ENCODE measurements around the gene CCDC33.

Gene CCDC33

GRCh38 chr15:74243431-74243830, 7.3 kb downstream of the CCDC33 start:
- Histone ChIP-seq H3K36me3 (no peaks in the 10 kb centered on the region), H3K4me1 (ENCODE audit: control insufficient read depth in 1 of 2, insufficient read depth in 1 of 2, low read depth in 1 of 2, low read length in 1 of 2) (no peaks in the 10 kb centered on the region), H3K27me3 (peaks cover 42% of the 10 kb centered on the region), H3K9me3 (no peaks in the 10 kb centered on the region), H3K27ac (no peak overlapping the region), H3K4me3 (ENCODE audit: low read depth in 1 of 2, low read length in 1 of 2) (no peak overlapping the region)
- no peak for TF ChIP-seq CTCF (IDR thresholded peaks at IDR 0.05)

GRCh38 chr15:74244822-74245341, 8.8 kb downstream of the CCDC33 start:
- TF ChIP-seq CTCF (IDR thresholded peaks at IDR 0.05): no peak
- Histone ChIP-seq H3K4me3 (ENCODE audit: low read depth in 1 of 2, low read length in 1 of 2) (no peak overlapping the region), H3K36me3 (no peaks in the 10 kb centered on the region), H3K4me1 (ENCODE audit: control insufficient read depth in 1 of 2, insufficient read depth in 1 of 2, low read depth in 1 of 2, low read length in 1 of 2) (no peaks in the 10 kb centered on the region), H3K27me3 (peaks cover 35% of the 10 kb centered on the region), H3K27ac (no peak overlapping the region), H3K9me3 (no peaks in the 10 kb centered on the region)

DNA sequence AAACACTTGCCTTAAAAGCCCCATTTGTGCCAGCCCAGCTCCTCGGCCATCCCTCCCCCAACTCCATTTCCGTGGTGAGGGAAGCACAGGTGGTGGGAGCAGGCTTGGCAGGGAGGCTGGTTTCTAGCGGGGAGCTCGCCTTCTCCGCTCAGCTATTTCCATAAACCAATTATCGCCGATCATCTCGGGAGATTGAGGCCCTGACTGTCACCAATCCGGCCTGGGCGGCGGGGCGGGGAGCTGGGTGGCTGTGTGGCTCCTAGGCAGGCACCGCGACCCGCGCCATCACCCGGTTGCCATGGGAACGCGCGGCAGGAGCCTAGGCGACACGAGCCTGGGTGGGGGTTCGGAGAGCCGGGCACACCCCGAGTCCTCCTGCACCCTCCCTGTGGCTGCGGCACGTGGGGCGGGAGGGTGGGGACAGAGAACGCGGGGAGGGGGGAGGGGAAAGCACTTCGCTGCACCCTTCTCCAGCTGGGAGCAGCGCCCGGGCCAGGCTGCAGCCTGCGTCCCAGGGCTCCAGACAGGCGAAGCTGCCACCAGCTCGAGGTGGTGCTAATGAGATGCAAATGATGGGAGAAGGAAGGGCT, 9.3 kb downstream of the CCDC33 start:
- no peaks in the 10 kb centered on the region for H3K9me3 ChIP-seq
- no peak overlapping the region for H3K4me3 ChIP-seq (ENCODE audit: low read depth in 1 of 2, low read length in 1 of 2)
- no peak overlapping the region for H3K27ac ChIP-seq
- H3K36me3 ChIP-seq: no peaks in the 10 kb centered on the region
- no peak for TF ChIP-seq CTCF (IDR thresholded peaks at IDR 0.05)
- H3K27me3 ChIP-seq: peaks cover 35% of the 10 kb centered on the region
- H3K4me1 ChIP-seq (ENCODE audit: control insufficient read depth in 1 of 2, insufficient read depth in 1 of 2, low read depth in 1 of 2, low read length in 1 of 2): no peaks in the 10 kb centered on the region

DNA sequence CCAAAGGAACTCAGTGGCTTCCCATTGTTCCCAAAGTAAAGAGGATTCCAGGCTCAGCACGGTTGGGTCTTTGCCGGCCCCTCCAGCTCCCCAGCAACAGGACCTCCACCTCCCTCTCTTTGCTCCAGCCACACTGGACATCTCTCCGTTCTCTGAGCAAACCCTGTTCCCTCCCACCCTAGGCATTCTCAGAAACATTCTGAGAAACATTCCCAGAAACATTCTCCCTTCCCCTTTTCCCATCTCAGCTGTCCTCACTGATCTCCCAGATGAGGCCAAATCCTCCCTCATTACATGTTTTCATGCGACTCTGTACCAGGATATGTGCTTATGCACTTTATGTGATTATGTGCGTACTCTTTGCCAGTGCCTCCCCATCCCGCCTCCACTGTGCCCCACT, 14.1 kb downstream of the CCDC33 start:
- no peak overlapping the region for H3K4me3 ChIP-seq (ENCODE audit: low read depth in 1 of 2, low read length in 1 of 2)
- H3K27ac ChIP-seq: no peak overlapping the region
- H3K4me1 ChIP-seq (ENCODE audit: control insufficient read depth in 1 of 2, insufficient read depth in 1 of 2, low read depth in 1 of 2, low read length in 1 of 2): no peaks in the 10 kb centered on the region
- H3K36me3 ChIP-seq: no peaks in the 10 kb centered on the region
- H3K27me3 ChIP-seq: peaks cover 24% of the 10 kb centered on the region
- no peak for TF ChIP-seq CTCF (IDR thresholded peaks at IDR 0.05)
- H3K9me3 ChIP-seq: no peaks in the 10 kb centered on the region

DNA sequence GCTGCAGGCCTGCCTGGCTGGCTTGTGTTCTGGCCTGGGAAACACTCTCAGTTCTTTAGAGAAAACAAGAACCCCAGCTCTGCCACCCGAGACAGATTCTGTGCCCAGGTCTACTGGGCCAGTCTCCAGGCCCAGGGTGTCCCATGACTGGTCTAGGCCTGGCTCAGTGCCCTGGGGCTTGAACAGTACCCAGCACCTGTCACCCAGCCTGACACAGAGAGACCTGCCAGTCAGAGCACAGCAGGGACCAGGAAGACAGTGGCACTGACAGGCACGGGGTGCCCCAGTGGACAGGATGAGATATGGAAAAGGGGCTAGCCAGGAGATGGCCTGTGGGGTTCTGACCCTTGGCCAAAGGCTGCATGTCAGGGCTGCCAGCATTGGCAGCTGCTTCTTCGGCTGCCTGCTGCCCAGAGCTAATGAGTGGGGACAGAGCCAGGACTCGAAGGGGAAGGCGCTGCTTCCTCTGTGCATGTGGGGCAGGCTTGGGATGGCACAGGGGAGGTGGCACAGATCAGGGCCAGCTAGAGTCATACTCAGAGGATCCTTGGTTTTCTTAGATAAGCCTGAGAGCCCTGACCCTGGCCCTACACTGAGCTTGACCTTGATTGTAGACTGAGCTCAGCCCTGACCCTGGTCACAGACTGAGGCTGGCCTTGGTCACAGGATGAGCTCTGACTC, 15.1 kb downstream of the CCDC33 start:
- TF ChIP-seq CTCF (IDR thresholded peaks at IDR 0.05): no peak
- Histone ChIP-seq H3K27ac (no peak overlapping the region), H3K4me1 (ENCODE audit: control insufficient read depth in 1 of 2, insufficient read depth in 1 of 2, low read depth in 1 of 2, low read length in 1 of 2) (no peaks in the 10 kb centered on the region), H3K27me3 (peaks cover 19% of the 10 kb centered on the region), H3K9me3 (no peaks in the 10 kb centered on the region), H3K4me3 (ENCODE audit: low read depth in 1 of 2, low read length in 1 of 2) (no peak overlapping the region), H3K36me3 (no peaks in the 10 kb centered on the region)

Measured in neutrophil (primary cell).